HFF-Myc (cell line): Measurements from ENCODE around the gene KIF1A.

Experiments used
- DNase-seq: peaks from one replicate; pipeline ENCODE4 v3.0.0-alpha.2; 2011; ENCODE audit warnings: low read depth; ENCODE audit errors: extremely low read depth
- H3K4me3 ChIP-seq: replicated peaks from 2 replicates; pipeline ENCODE4 v1.5.1; 2011; ENCODE audit warnings: low read depth, mild to moderate bottlenecking, control low read depth, low read length
- CTCF ChIP-seq: IDR thresholded peaks from 2 replicates; pipeline ENCODE4 v1.5.1; 2012; ENCODE audit warnings: mild to moderate bottlenecking, low read depth, low read length, control low read depth; ENCODE audit errors: missing control alignments

The KIF1A gene

DNA sequence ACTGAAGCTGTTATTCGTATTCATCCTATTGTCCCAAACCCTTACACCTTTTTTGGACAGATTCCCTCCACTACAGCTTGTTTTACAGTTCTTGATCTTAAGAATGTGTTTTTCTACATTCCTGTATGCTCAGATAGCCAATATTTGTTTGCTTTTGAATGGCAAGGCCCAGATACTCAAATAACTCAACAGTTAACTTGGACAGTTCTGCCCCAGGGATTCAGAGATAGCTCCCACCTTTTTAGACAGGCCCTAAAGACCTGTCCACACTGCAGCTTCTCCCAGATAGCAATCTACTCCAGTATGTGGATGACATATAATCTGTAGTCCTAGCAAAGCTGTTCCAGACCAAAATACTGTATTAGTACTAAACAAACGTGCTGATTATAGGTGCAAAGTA lies 41.5 kb upstream of the KIF1A start:
- no peak overlapping the region for H3K4me3 ChIP-seq
- TF ChIP-seq CTCF = no peak
- DNase-seq = no peak

- no peak for DNase-seq
- no peak overlapping the region for H3K4me3 ChIP-seq
- TF ChIP-seq CTCF = no peak
Measured at GRCh38 chr2:240858871-240859270, 38.9 kb upstream of the KIF1A start.

DNA sequence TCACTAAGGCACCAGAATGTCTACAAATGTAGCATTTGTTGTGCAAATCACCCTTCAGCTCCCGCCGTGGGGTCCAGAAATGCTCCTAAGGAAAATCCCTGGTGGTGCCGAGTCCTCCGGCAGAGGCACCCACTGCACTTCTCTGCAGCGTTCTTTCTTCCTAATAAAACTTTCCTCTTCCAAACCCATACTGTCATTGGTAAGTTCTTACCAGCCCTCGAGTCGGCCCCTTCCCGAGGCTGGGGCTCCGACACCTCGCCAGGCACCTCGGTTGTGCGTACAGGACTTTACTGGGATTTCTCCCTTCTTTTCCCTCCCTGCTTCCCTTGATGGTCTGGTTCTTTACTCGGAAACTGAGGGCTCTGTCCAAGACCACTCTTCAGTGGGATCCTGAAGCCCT lies 38.3 kb upstream of the KIF1A start:
- TF ChIP-seq CTCF = no peak
- DNase-seq = no peak
- H3K4me3 ChIP-seq = no peak overlapping the region

- no peak overlapping the region for H3K4me3 ChIP-seq
- no peak for DNase-seq
- no peak for TF ChIP-seq CTCF
Measured at GRCh38 chr2:240857039-240858008, 37.3 kb upstream of the KIF1A start.

DNA sequence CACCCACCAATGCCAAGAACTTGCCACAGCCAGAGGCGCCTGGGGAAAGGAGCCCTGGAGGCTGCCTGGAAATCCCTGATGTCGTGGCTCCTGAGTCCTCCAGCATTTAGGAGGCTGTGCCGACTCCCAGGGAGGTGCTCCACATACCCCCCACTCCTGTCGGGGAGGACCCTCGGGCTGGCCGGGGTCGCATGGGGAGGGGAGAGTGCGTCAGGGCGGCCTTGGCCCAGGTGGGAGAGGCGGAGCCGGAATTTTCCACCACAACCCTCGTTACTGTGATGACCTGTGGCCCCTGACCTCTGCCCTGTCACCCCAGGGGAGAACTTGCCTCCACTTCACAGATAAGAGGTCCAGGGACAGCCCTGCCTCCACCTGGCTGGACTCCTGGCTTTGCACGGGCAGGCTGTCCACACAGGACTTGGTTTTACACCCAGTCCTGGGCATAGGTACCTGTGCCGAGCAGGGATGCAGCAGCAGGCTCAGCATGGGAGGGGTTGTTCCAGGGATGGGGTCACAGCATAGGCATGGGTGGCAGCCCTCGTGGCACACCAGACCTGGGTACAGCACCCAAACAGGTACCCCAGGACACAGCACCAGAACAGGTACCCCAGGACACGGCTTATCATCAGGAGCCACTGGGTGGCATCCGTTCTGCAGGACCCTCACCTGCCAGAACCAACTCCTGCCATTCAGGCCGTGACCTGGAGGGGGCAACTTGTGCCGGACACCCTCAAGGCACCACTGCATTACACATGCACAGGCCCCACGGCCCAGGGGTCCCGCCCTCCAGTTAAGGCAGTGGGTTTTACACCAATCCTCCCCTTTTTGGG lies 36.3 kb upstream of the KIF1A start:
- TF ChIP-seq CTCF = peak; percentile 22
- DNase-seq = no peak
- H3K4me3 ChIP-seq = no peak overlapping the region

- no peak for DNase-seq
- no peak overlapping the region for H3K4me3 ChIP-seq
- no peak for TF ChIP-seq CTCF
Measured at GRCh38 chr2:240855670-240856069, 35.7 kb upstream of the KIF1A start.
